ENCODE measurements around the gene KRTAP9-8. TPM values are rescaled to one million over a fixed set of nuclear protein-coding genes. Genes with fewer than 3 reads are reported as not detected.
"Not testable (repeated sequence)": the region's sequence is repeated elsewhere in the genome, so short reads cannot be mapped to it uniquely, and the experiment has no call there.

The KRTAP9-8 gene
- total RNA-seq, 1 donor from 2014 or later, result not detected

DNA sequence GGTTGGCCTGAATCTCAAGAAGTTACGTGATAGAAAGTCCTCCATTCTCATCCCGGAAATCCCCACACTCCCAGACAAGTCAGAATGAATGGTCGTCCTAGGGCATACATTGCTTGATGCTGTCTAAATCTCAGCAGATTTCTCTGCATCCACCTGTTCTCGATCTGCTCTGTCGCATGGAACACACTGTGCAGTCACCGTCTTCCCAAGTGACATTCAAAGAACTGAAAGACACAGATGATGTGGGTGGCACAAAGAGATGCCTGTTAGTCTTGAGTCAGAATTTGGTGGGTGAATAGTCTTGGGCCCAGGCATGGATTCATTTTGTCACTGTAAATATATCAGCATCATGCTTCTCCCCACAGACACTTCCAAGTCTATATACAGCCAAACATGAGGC, 6.1 kb upstream of the KRTAP9-8 start:
- Histone ChIP-seq H3K27me3 (ENCODE audit: low read depth) (peaks cover 66% of the 10 kb centered on the region), H3K36me3 (no peaks in the 10 kb centered on the region), H3K4me3 (no peak overlapping the region), H3K27ac (replicated peaks) (no peak overlapping the region), H3K4me1 (no peaks in the 10 kb centered on the region), H3K9me3 (replicated peaks) (no peaks in the 10 kb centered on the region)
- TF ChIP-seq, protein P1, sequence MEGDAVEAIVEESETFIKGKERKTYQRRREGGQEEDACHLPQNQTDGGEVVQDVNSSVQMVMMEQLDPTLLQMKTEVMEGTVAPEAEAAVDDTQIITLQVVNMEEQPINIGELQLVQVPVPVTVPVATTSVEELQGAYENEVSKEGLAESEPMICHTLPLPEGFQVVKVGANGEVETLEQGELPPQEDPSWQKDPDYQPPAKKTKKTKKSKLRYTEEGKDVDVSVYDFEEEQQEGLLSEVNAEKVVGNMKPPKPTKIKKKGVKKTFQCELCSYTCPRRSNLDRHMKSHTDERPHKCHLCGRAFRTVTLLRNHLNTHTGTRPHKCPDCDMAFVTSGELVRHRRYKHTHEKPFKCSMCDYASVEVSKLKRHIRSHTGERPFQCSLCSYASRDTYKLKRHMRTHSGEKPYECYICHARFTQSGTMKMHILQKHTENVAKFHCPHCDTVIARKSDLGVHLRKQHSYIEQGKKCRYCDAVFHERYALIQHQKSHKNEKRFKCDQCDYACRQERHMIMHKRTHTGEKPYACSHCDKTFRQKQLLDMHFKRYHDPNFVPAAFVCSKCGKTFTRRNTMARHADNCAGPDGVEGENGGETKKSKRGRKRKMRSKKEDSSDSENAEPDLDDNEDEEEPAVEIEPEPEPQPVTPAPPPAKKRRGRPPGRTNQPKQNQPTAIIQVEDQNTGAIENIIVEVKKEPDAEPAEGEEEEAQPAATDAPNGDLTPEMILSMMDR (IDR thresholded peaks at IDR 0.05; ENCODE audit: borderline replicate concordance), result no peak
- DNase-seq, result no peak
- intact Hi-C loops (cut with micrococcal nuclease), result no loop called here

DNA sequence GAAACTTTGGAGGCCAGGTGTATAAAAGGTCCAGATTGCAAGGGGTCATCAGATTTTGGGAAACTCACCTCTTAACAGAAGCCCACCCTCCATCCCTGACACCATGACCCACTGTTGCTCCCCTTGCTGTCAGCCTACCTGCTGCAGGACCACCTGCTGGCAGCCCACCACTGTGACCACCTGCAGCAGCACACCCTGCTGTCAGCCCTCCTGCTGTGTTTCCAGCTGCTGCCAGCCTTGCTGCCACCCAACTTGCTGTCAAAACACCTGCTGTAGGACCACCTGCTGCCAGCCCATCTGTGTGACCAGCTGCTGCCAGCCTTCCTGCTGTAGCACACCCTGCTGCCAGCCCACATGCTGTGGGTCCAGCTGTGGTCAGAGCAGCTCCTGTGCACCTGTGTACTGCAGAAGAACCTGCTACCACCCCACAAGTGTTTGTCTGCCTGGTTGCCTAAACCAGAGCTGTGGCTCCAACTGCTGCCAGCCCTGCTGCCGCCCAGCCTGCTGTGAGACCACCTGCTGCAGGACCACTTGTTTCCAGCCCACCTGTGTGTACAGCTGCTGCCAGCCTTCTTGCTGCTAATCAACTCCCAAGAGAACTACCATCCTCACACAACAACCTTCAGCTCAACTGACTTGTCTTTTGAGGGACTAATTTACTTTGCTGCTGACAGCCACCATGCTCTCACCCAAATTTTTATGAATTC, 5.2 kb upstream of the KRTAP9-8 start, which contains the start of gene KRTAP9-3:
Gene KRTAP9-3 (plus strand): TSS at position 51 of the 707 bp plus-strand sequence. CDS start 53 bp downstream, at position 104.
- H3K4me3 ChIP-seq; H3K4me1 ChIP-seq; H3K27ac ChIP-seq (replicated peaks); intact Hi-C loops (cut with micrococcal nuclease); H3K9me3 ChIP-seq (replicated peaks); DNase-seq; H3K36me3 ChIP-seq: not testable (repeated sequence)
- H3K27me3 ChIP-seq (ENCODE audit: low read depth), result peaks cover 65% of the 10 kb centered on the region

DNA sequence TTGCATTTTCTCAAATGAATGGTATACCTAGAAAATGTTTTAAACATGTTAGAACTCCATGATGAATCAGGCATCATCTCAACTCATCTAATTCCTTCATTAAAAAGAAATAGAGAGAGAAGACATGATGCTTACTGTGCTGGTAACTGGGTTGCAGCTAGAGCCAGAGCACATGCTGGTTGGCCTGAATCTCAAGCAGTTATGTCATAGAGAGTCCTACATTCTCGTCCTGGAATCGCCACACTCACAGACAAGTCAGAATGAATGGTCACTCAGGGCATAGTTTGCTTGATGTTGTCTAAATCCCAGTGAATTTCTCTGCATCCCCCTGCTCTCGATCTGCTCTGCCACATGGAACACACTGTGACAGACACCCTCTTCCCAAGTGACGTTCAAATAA, 683 bp upstream of the KRTAP9-8 start:
- H3K4me3 ChIP-seq; intact Hi-C loops (cut with micrococcal nuclease); H3K27ac ChIP-seq (replicated peaks); DNase-seq; H3K9me3 ChIP-seq (replicated peaks); H3K36me3 ChIP-seq; H3K4me1 ChIP-seq: not testable (repeated sequence)
- H3K27me3 ChIP-seq (ENCODE audit: low read depth), result peaks cover 48% of the 10 kb centered on the region

DNA sequence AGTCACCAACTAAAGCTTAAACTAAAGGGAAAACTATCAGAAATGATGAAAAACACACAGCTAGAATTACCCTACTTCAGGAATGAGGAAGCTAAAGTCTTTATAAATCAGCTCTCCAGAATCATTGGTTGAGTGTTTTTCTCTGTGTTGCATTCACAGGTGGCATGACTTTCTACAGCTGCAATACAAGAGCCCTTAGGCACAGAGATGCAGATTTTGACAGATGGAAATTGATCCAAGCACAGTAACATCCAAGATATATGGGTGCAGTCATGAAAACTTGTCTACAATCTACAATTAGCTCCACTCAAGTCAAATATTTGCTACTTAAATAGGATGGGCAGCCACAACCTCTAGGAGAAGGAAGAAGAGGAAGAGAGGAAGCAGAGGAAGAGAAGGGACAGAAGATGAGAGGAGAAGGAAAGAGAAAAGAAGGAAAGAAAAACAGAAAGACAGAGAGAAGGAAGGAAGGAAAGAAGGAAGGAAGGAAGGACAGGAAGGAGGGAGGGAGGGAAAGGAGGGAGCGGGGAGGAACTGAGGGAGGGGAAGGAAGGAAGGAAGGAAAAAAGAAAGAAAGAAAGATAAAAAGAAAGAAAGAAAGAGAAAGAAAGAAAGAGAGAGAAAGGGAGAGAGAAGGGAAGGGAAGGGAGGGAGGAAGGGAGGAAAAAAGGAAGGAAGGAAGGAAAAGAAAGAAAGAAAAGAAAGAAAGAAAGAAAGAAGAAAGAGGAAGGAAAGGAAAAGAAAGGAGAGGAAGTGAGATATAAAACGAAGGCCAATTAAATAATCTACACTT, 9.4 kb downstream of the KRTAP9-8 start:
- H3K27ac ChIP-seq (replicated peaks); H3K4me1 ChIP-seq; H3K36me3 ChIP-seq; H3K4me3 ChIP-seq; DNase-seq; H3K9me3 ChIP-seq (replicated peaks); intact Hi-C loops (cut with micrococcal nuclease): not testable (repeated sequence)
- peaks cover 34% of the 10 kb centered on the region for H3K27me3 ChIP-seq (ENCODE audit: low read depth)

DNA sequence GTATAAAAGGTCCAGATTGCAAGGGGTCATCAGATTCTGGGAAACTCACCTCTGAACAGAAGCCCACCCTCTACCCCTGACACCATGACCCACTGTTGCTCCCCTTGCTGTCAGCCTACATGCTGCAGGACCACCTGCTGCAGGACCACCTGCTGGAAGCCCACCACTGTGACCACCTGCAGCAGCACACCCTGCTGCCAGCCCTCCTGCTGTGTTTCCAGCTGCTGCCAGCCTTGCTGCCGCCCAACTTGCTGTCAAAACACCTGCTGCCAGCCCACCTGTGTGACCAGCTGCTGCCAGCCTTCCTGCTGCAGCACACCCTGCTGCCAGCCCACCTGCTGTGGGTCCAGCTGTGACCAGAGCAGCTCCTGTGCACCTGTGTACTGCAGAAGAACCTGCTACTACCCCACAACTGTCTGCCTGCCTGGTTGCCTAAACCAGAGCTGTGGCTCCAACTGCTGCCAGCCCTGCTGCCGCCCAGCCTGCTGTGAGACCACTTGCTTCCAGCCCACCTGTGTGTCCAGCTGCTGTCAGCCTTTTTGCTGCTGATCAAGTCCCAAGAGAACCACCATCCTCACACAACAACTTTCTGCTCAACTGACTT, 11.9 kb downstream of the KRTAP9-8 start, which contains the start of gene KRTAP9-4:
Gene KRTAP9-4 (plus strand): TSS at position 51 of the 604 bp plus-strand sequence. CDS start 34 bp downstream, at position 85.
- H3K27ac ChIP-seq (replicated peaks); DNase-seq; intact Hi-C loops (cut with micrococcal nuclease); H3K36me3 ChIP-seq; H3K9me3 ChIP-seq (replicated peaks); H3K4me1 ChIP-seq; H3K4me3 ChIP-seq: not testable (repeated sequence)
- peaks cover 59% of the 10 kb centered on the region for H3K27me3 ChIP-seq (ENCODE audit: low read depth)

DNA sequence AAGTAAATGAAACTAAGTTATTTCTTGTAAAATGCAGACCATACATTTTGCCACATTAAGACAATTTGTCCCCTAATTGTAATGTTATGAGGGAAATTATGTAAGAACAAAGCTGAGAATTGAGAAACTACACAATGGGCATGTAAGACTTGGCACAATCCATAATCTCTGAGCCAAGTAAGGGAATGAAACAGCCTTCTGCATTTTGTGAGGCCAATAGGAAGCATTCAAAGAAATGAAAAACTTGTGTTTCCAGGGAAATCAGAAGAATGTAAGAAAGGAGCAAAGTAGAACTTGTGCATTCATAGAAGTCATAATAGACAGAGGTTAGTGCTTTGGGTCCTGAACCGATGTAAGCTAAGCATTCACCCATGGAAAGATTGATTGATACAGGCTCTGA, 13.5 kb downstream of the KRTAP9-8 start:
- DNase-seq, result no peak
- H3K36me3 ChIP-seq, result no peaks in the 10 kb centered on the region
- TF ChIP-seq, protein P1 (IDR thresholded peaks at IDR 0.05; ENCODE audit: borderline replicate concordance), result no peak
- no peak overlapping the region for H3K4me3 ChIP-seq
- H3K4me1 ChIP-seq, result no peaks in the 10 kb centered on the region
- peaks cover 69% of the 10 kb centered on the region for H3K27me3 ChIP-seq (ENCODE audit: low read depth)
- intact Hi-C loops (cut with micrococcal nuclease), result no loop called here
- H3K9me3 ChIP-seq (replicated peaks), result no peaks in the 10 kb centered on the region
- H3K27ac ChIP-seq (replicated peaks), result no peak overlapping the region

DNA sequence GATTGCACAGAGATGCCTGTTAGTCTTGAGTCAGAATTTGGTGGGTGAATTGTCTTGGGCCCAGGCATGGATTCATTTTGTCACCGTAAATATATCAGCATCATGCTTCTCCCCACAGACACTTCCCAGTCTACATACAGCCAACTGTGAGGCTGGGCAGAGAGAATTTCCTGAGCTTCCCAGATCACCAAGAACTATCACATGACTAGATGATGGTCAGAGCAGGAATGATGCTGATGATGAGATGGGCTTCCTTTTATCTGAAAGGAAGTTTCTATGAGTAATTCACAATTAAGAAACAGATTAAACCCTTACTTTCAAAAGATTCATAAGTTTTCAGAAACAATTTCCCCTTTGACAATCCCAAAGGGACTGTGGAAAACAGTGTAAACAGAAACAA, 17.1 kb downstream of the KRTAP9-8 start:
- Histone ChIP-seq H3K9me3 (replicated peaks) (no peaks in the 10 kb centered on the region), H3K27ac (replicated peaks) (no peak overlapping the region), H3K36me3 (no peaks in the 10 kb centered on the region), H3K4me1 (no peaks in the 10 kb centered on the region), H3K27me3 (ENCODE audit: low read depth) (peaks cover 91% of the 10 kb centered on the region), H3K4me3 (no peak overlapping the region)
- intact Hi-C loops (cut with micrococcal nuclease), result no loop called here
- DNase-seq, result no peak
- TF ChIP-seq, protein P1 (IDR thresholded peaks at IDR 0.05; ENCODE audit: borderline replicate concordance), result no peak

DNA sequence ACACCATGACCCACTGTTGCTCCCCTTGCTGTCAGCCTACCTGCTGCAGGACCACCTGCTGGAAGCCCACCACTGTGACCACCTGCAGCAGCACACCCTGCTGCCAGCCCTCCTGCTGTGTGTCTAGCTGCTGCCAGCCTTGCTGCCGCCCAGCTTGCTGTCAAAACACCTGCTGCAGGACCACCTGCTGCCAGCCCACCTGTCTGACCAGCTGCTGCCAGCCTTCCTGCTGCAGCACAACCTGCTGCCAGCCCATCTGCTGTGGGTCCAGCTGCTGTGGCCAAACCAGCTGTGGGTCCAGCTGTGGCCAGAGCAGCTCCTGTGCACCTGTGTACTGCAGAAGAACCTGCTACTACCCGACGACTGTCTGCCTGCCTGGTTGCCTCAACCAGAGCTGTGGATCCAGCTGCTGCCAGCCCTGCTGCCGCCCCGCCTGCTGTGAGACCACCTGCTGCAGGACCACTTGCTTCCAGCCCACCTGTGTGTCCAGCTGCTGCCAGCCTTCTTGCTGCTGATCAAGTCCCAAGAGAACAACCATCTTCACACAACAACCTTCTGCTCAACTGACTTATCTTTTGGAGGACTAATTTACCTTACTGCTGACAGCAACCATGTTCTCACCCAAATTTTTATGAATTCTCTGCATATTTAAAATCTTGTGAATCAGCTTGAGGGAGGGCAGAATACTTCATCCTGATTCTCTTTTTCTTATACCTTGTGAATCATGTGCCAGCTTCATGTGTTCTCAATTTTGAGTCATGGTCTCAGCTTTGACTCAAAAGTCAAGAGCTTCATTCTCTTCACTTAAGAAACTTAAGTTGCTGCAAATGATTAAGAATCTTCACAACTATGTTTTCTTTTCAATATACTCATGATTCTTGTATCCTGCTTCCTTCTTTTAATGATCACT, 17.8 kb downstream of the KRTAP9-8 start, which contains the start of gene KRTAP9-9:
Gene KRTAP9-9 (plus strand): TSS at position 4 of the 910 bp plus-strand sequence.
- intact Hi-C loops (cut with micrococcal nuclease); DNase-seq; H3K27ac ChIP-seq (replicated peaks); H3K9me3 ChIP-seq (replicated peaks); H3K36me3 ChIP-seq; H3K4me1 ChIP-seq; H3K4me3 ChIP-seq: not testable (repeated sequence)
- H3K27me3 ChIP-seq (ENCODE audit: low read depth), result peaks cover 94% of the 10 kb centered on the region
